WTC11 (cell line): Measurements from ENCODE around the gene ADISSP.

Experiments
- CBFB ChIP-seq: sonication (generic); formaldehyde crosslinking; IDR thresholded peaks from 2 replicates; pipeline ENCODE4 v1.8.1; 2022; ENCODE audit warnings: mild to moderate bottlenecking, low read depth, missing genetic modification reagents
- ETV6 ChIP-seq: sonication (generic); formaldehyde crosslinking; IDR thresholded peaks from 2 replicates; pipeline ENCODE4 v1.8.1; 2022; ENCODE audit warnings: mild to moderate bottlenecking, missing genetic modification reagents
- KAT7 ChIP-seq: sonication (generic); formaldehyde crosslinking; IDR thresholded peaks from 2 replicates; pipeline ENCODE4 v1.8.1; 2023; ENCODE audit warnings: missing genetic modification reagents, mild to moderate bottlenecking, borderline replicate concordance
- NR3C1 ChIP-seq: sonication (generic); formaldehyde crosslinking; conservative IDR thresholded peaks from 2 replicates; pipeline ENCODE4 v1.8.1; 2023; ENCODE audit warnings: low read depth, mild to moderate bottlenecking, missing genetic modification reagents
- PRRX2 ChIP-seq: fragments of 250-450 bp; sonication (Bioruptor Pico); IDR thresholded peaks from 2 replicates; pipeline ENCODE4 v1.8.0; 2021; ENCODE audit warnings: mild to moderate bottlenecking
- ZNF317 ChIP-seq: sonication (generic); formaldehyde crosslinking; IDR thresholded peaks from 2 replicates; pipeline ENCODE4 v1.8.1; 2023; ENCODE audit warnings: low read depth, mild to moderate bottlenecking, moderate library complexity, missing genetic modification reagents, borderline replicate concordance
- ZNF416 ChIP-seq: fragments of 250-450 bp; sonication (Bioruptor Pico); IDR thresholded peaks from 2 replicates; pipeline ENCODE4 v1.9.0; 2021; ENCODE audit warnings: mild to moderate bottlenecking, inconsistent platforms
- TF ChIP-seq, protein P1 (sequence below): fragments of 200-600 bp; IDR thresholded peaks from 2 replicates; pipeline ENCODE4 v1.8.0; 2022; ENCODE audit warnings: antibody characterized with exemption
- TF ChIP-seq, protein P2 (sequence below): sonication (generic); formaldehyde crosslinking; IDR thresholded peaks from 2 replicates; pipeline ENCODE4 v1.8.0; 2022; ENCODE audit warnings: mild to moderate bottlenecking, missing genetic modification reagents
- TF ChIP-seq, protein P3 (sequence below): sonication (generic); formaldehyde crosslinking; IDR thresholded peaks from 2 replicates; pipeline ENCODE4 v1.8.0; 2022; ENCODE audit warnings: mild to moderate bottlenecking, missing genetic modification reagents
- TF ChIP-seq, protein P4 (sequence below): fragments of 250-450 bp; sonication (Bioruptor Pico); conservative IDR thresholded peaks from 2 replicates; pipeline ENCODE4 v1.9.0; 2021; ENCODE audit warnings: mild to moderate bottlenecking
- TF ChIP-seq, protein P5 (sequence below): sonication (generic); formaldehyde crosslinking; IDR thresholded peaks from 2 replicates; pipeline ENCODE4 v1.8.1; 2023; ENCODE audit warnings: mild to moderate bottlenecking, moderate library complexity, missing genetic modification reagents
- TF ChIP-seq, protein P6 (sequence below): sonication (generic); formaldehyde crosslinking; IDR thresholded peaks from 2 replicates; pipeline ENCODE4 v1.8.1; 2022; ENCODE audit warnings: low read depth, mild to moderate bottlenecking, moderate library complexity, missing genetic modification reagents, borderline replicate concordance

DNA sequence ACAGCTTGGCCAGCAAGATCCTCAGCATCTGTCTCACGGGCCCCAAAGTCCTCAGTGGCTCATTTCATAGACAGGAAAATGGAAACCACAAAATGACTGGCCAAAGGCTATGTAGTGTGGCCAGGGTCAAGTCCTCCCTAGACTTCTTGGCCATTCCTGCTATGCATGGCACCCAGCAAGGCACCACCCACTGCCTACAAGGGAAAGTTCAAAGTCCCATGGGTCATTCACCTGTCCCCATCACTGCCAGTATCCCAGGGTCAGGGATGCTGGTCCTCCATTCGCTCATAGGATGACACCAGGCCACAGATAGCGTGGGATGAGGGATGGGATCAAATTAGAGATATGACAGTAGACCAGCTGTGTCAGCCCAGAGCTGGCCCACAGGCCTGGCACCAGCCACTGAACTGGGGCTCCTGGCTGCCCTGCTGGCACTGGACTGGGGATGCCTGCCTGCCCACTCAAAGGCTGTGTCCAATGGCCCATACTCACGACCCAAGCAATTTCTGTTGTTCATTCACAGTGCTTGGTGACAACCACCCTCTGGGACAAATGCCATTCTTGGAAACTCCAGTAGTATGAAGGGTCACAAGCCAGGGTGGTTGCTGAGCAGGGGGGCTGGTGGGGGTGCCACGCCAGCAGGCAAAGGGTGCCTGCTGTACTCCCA is 11.6 kb downstream of the ADISSP start:
- TF ChIP-seq, protein P1, sequence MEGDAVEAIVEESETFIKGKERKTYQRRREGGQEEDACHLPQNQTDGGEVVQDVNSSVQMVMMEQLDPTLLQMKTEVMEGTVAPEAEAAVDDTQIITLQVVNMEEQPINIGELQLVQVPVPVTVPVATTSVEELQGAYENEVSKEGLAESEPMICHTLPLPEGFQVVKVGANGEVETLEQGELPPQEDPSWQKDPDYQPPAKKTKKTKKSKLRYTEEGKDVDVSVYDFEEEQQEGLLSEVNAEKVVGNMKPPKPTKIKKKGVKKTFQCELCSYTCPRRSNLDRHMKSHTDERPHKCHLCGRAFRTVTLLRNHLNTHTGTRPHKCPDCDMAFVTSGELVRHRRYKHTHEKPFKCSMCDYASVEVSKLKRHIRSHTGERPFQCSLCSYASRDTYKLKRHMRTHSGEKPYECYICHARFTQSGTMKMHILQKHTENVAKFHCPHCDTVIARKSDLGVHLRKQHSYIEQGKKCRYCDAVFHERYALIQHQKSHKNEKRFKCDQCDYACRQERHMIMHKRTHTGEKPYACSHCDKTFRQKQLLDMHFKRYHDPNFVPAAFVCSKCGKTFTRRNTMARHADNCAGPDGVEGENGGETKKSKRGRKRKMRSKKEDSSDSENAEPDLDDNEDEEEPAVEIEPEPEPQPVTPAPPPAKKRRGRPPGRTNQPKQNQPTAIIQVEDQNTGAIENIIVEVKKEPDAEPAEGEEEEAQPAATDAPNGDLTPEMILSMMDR: no peak
- TF ChIP-seq, protein P2, sequence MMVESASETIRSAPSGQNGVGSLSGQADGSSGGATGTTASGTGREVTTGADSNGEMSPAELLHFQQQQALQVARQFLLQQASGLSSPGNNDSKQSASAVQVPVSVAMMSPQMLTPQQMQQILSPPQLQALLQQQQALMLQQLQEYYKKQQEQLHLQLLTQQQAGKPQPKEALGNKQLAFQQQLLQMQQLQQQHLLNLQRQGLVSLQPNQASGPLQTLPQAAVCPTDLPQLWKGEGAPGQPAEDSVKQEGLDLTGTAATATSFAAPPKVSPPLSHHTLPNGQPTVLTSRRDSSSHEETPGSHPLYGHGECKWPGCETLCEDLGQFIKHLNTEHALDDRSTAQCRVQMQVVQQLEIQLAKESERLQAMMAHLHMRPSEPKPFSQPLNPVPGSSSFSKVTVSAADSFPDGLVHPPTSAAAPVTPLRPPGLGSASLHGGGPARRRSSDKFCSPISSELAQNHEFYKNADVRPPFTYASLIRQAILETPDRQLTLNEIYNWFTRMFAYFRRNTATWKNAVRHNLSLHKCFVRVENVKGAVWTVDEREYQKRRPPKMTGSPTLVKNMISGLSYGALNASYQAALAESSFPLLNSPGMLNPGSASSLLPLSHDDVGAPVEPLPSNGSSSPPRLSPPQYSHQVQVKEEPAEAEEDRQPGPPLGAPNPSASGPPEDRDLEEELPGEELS (CRISPR knock-in tag): no peak
- TF ChIP-seq KAT7 (no peak), ZNF416 (CRISPR knock-in tag) (no peak), ETV6 (no peak), CBFB (CRISPR knock-in tag) (no peak), PRRX2 (no peak), ZNF317 (CRISPR knock-in tag) (no peak), NR3C1 (CRISPR knock-in tag) (no peak)
- TF ChIP-seq, protein P3, sequence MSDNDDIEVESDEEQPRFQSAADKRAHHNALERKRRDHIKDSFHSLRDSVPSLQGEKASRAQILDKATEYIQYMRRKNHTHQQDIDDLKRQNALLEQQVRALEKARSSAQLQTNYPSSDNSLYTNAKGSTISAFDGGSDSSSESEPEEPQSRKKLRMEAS: no peak
- TF ChIP-seq, protein P4, sequence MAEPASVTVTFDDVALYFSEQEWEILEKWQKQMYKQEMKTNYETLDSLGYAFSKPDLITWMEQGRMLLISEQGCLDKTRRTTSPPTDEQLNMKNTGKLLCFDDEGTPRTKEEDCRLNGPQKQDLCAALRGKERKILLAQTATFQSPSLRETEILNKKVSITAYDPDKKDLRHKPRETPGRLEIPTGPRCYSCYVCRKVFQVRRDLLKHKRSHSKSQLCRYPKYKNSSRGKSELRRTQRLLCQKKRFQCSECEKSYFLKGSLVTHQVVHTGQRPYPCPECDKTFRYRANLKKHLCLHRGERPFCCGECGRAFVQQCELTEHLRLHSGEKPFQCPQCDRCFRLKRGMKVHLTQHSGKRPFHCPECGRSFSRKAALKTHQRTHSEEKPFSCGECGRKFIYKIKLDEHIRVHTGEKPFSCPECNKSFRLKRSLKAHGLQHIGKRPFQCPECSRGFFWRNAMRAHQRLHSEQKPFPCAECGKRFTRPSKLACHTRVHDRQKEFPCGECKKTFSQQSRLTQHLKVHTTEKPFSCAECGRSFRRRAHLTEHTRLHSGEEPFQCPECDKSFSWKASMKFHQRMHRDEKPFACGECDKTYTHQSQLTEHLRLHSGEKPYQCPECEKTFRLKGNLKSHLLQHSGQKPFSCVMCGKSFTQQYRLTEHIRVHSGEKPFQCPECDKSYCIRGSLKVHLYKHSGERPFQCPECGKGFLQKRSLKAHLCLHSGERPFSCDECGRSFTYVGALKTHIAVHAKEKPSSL (CRISPR knock-in tag): no peak
- TF ChIP-seq, protein P5, sequence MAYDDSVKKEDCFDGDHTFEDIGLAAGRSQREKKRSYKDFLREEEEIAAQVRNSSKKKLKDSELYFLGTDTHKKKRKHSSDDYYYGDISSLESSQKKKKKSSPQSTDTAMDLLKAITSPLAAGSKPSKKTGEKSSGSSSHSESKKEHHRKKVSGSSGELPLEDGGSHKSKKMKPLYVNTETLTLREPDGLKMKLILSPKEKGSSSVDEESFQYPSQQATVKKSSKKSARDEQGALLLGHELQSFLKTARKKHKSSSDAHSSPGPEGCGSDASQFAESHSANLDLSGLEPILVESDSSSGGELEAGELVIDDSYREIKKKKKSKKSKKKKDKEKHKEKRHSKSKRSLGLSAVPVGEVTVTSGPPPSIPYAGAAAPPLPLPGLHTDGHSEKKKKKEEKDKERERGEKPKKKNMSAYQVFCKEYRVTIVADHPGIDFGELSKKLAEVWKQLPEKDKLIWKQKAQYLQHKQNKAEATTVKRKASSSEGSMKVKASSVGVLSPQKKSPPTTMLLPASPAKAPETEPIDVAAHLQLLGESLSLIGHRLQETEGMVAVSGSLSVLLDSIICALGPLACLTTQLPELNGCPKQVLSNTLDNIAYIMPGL (CRISPR knock-in tag): no peak
- TF ChIP-seq, protein P6, sequence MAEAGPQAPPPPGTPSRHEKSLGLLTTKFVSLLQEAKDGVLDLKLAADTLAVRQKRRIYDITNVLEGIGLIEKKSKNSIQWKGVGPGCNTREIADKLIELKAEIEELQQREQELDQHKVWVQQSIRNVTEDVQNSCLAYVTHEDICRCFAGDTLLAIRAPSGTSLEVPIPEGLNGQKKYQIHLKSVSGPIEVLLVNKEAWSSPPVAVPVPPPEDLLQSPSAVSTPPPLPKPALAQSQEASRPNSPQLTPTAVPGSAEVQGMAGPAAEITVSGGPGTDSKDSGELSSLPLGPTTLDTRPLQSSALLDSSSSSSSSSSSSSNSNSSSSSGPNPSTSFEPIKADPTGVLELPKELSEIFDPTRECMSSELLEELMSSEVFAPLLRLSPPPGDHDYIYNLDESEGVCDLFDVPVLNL (CRISPR knock-in tag): no peak
